ENCODE data around the gene DCTD.

DCTD gene

DNA sequence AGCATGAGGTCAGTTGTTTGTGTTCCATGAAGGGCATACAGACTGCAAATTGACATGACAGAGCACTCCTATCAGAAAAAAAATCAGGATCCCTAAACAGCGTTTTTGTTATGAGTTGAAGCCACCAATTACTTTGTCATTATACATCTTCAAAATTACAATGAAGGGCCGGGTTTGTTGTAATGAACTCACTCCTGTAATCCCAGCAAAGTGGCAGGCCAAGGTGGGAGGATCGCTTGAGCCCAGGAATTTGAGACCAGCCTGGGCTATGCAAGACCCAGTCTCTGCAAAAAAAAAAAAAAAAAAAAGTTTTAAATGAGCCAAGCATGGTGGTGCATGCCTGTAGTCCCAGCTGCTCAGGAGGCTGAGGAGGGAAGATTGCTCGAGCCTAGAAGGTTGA, 3.5 kb upstream of the DCTD start:
- H2AFZ ChIP-seq (ENCODE audit: low read length), result no peak overlapping the region
- H4K20me1 ChIP-seq (ENCODE audit: insufficient read depth, low read length, poor library complexity, severe bottlenecking), result peaks cover 1% of the 10 kb centered on the region
- no peak for TF ChIP-seq CTCF (conservative IDR thresholded peaks at IDR 0.05; ENCODE audit: low read length)
- no peak for TF ChIP-seq EZH2phosphoT487 (IDR thresholded peaks at IDR 0.05; ENCODE audit: borderline replicate concordance)
- H3K79me2 ChIP-seq (ENCODE audit: insufficient read depth, low read length), result peaks cover 13% of the 10 kb centered on the region
- no peaks in the 10 kb centered on the region for H3K36me3 ChIP-seq (ENCODE audit: insufficient read depth, low read length)
- no peaks in the 10 kb centered on the region for H3K27me3 ChIP-seq (ENCODE audit: insufficient read depth, low read length, poor library complexity, severe bottlenecking)
- H3K9ac ChIP-seq (ENCODE audit: low read depth, low read length, poor library complexity, severe bottlenecking), result no peak overlapping the region
- no peak overlapping the region for H3K4me2 ChIP-seq (ENCODE audit: low read depth, low read length, poor library complexity, severe bottlenecking)
- H3K4me1 ChIP-seq (ENCODE audit: insufficient read depth, low read length, poor library complexity, severe bottlenecking), result peaks cover 26% of the 10 kb centered on the region
- H3F3A ChIP-seq (ENCODE audit: low read depth), result 0 out of 2 replicates have a peak, but pooled peaks cover 5% of the 10 kb centered on the region
- H3K9me2 ChIP-seq (replicated peaks; ENCODE audit: low read depth, low read length), result no peaks in the 10 kb centered on the region
- no peak overlapping the region for H3K4me3 ChIP-seq (ENCODE audit: low read length, poor library complexity, severe bottlenecking)
- no peaks in the 10 kb centered on the region for H3K9me3 ChIP-seq (ENCODE audit: insufficient read depth, low read depth, low read length)

DNA sequence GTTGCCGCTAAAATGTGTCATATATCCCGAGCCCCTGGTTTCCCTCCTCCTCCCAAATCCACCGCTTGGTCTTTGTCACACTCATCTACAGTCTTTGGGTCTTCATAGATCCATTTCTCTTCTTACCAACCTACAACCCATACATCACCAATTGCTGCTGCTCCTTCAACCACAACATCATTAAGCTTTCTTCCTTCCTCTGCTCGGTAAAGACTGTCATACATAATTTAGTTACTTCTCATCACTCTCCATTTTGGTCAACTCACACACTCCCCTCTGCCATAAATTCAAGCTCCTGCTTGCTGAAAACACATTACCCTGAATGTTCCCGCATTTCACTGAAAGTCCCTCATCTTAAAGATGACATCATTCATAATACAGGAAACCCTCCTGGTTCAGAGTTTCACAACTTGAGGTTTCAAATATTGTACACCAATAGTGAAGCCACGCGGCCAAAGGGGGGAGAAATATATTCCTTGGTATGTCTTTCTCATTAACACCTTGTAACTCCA, 1.7 kb upstream of the DCTD start:
- peaks cover 30% of the 10 kb centered on the region for H3K79me2 ChIP-seq (ENCODE audit: insufficient read depth, low read length)
- no peaks in the 10 kb centered on the region; the same call in 1 of the 2 replicates for H3K36me3 ChIP-seq (ENCODE audit: insufficient read depth, low read length)
- H3K4me3 ChIP-seq (ENCODE audit: low read length, poor library complexity, severe bottlenecking), result peak overlapping the region; percentile 97
- H3K27me3 ChIP-seq (ENCODE audit: insufficient read depth, low read length, poor library complexity, severe bottlenecking), result no peaks in the 10 kb centered on the region
- no peaks in the 10 kb centered on the region for H3K9me3 ChIP-seq (ENCODE audit: insufficient read depth, low read depth, low read length)
- H3F3A ChIP-seq (ENCODE audit: low read depth), result 0 out of 2 replicates have a peak, but pooled peaks cover 5% of the 10 kb centered on the region
- peaks cover 5% of the 10 kb centered on the region for H4K20me1 ChIP-seq (ENCODE audit: insufficient read depth, low read length, poor library complexity, severe bottlenecking)
- peak overlapping the region; percentile 95 for H3K9ac ChIP-seq (ENCODE audit: low read depth, low read length, poor library complexity, severe bottlenecking)
- TF ChIP-seq EZH2phosphoT487 (IDR thresholded peaks at IDR 0.05; ENCODE audit: borderline replicate concordance) (no peak), CTCF (conservative IDR thresholded peaks at IDR 0.05; ENCODE audit: low read length) (no peak)
- peak overlapping the region; percentile 18; the same call in 1 of the 2 replicates for H2AFZ ChIP-seq (ENCODE audit: low read length)
- peak overlapping the region; percentile 85 for H3K4me2 ChIP-seq (ENCODE audit: low read depth, low read length, poor library complexity, severe bottlenecking)
- H3K9me2 ChIP-seq (replicated peaks; ENCODE audit: low read depth, low read length), result no peaks in the 10 kb centered on the region
- peaks cover 42% of the 10 kb centered on the region for H3K4me1 ChIP-seq (ENCODE audit: insufficient read depth, low read length, poor library complexity, severe bottlenecking)

- no peaks in the 10 kb centered on the region; the same call in 1 of the 2 replicates for H3K36me3 ChIP-seq (ENCODE audit: insufficient read depth, low read length)
- peaks cover 49% of the 10 kb centered on the region for H3K4me1 ChIP-seq (ENCODE audit: insufficient read depth, low read length, poor library complexity, severe bottlenecking)
- peak overlapping the region; percentile 85 for H3K4me2 ChIP-seq (ENCODE audit: low read depth, low read length, poor library complexity, severe bottlenecking)
- peaks cover 36% of the 10 kb centered on the region for H3K79me2 ChIP-seq (ENCODE audit: insufficient read depth, low read length)
- 0 out of 2 replicates have a peak, but pooled peaks cover 5% of the 10 kb centered on the region for H3F3A ChIP-seq (ENCODE audit: low read depth)
- no peaks in the 10 kb centered on the region for H3K9me2 ChIP-seq (replicated peaks; ENCODE audit: low read depth, low read length)
- H3K4me3 ChIP-seq (ENCODE audit: low read length, poor library complexity, severe bottlenecking), result peak overlapping the region; percentile 97
- TF ChIP-seq CTCF (conservative IDR thresholded peaks at IDR 0.05; ENCODE audit: low read length) (no peak), EZH2phosphoT487 (IDR thresholded peaks at IDR 0.05; ENCODE audit: borderline replicate concordance) (no peak)
- H3K9me3 ChIP-seq (ENCODE audit: insufficient read depth, low read depth, low read length), result no peaks in the 10 kb centered on the region
- H3K9ac ChIP-seq (ENCODE audit: low read depth, low read length, poor library complexity, severe bottlenecking), result peak overlapping the region; percentile 95
- no peaks in the 10 kb centered on the region for H3K27me3 ChIP-seq (ENCODE audit: insufficient read depth, low read length, poor library complexity, severe bottlenecking)
- H4K20me1 ChIP-seq (ENCODE audit: insufficient read depth, low read length, poor library complexity, severe bottlenecking), result peaks cover 5% of the 10 kb centered on the region
- H2AFZ ChIP-seq (ENCODE audit: low read length), result peak overlapping the region; percentile 98
These were observed 940 bp upstream of the DCTD start for GRCh38 chr4:182918044-182918607.

All from Loucy (cell line).